Measurements from ENCODE around the gene TMX3.

GRCh38 chr18:68725346-68725745 is 10.4 kb upstream of the TMX3 start:
- TF ChIP-seq CTCF (IDR thresholded peaks at IDR 0.05) (no peak), POLR2A (IDR thresholded peaks at IDR 0.05) (no peak), EP300 (IDR thresholded peaks at IDR 0.05) (no peak)
